K562 (cell line): ENCODE results near the gene LYZL6. TPM values are rescaled to one million over a fixed set of nuclear protein-coding genes. Genes with fewer than 3 reads are reported as not detected.

Experiments
- ATAC-seq: fragments of 200-7000 bp; cut with Tn5 transposase; 3 replicates; pipeline ENCODE4 v1.9.1; 2020; ENCODE audit warnings: moderate library complexity
- BruUV-seq: library from RNA; stranded (reverse); fragments of 400-500 nt; replicated peaks from 2 replicates; lab custom pipeline; 2021; lab: Mats Ljungman, UMichigan
- CTCF ChIA-PET: fragments of 300-600 bp; formaldehyde crosslinking; extraction: SDS; loops from one replicate; lab custom pipeline; 2021; ENCODE audit warnings: low intra/inter-chr PET ratio; lab: Yijun Ruan, JAX
- POLR2A ChIA-PET: fragments of 300-600, 350-650 bp; sonication (Branson Sonifier 250); formaldehyde crosslinking; extraction: SDS; loops from one replicate; lab custom pipeline; 2021; ENCODE audit warnings: antibody characterized with exemption, inconsistent platforms; lab: Yijun Ruan, JAX
- DNase-seq, 4 experiments: peaks; one replicate each; pipeline versions ENCODE4 v3.0.0 to v3.0.0-alpha.2; 2011 to 2018; ENCODE audit warnings: low spot score in 3 of 4, mixed read lengths in 3 of 4; ENCODE audit errors: extremely low read depth in 1 of 4
- FAIRE-seq: peaks from 2 replicates; lab custom pipeline; 2011; peaks lifted over from hg19 to GRCh38; lab: Jason Lieb, UNC
- H2AFZ ChIP-seq: 2 replicates; pipeline ENCODE4 v1.6.0; 2011; ENCODE audit warnings: low read depth, low read length, control low read depth, inconsistent platforms
- H3K27ac ChIP-seq: fragments of 200-600 bp; 3 replicates; pipeline ENCODE4 v1.8.0; 2011; ENCODE audit warnings: low read depth, mild to moderate bottlenecking, control low read depth, inconsistent platforms, low read length, moderate library complexity, mixed read lengths; ENCODE audit errors: extremely low read depth
- H3K27me3 ChIP-seq, 2 experiments: fragments of 300-600 bp in 1 of 2; 2 replicates in 1 of 2; 3 replicates in 1 of 2; pipeline versions ENCODE4 v1.6.0 to v1.8.0; 2011; ENCODE audit warnings: inconsistent platforms in 2 of 2, low read length in 2 of 2, mild to moderate bottlenecking in 1 of 2, mixed read lengths in 1 of 2, moderate library complexity in 1 of 2; ENCODE audit not compliant: control insufficient read depth in 2 of 2, insufficient read depth in 2 of 2
- H3K36me3 ChIP-seq: fragments of 300-600 bp; 3 replicates; pipeline ENCODE4 v1.8.0; 2011; ENCODE audit warnings: mild to moderate bottlenecking, low read length, inconsistent platforms; ENCODE audit not compliant: control insufficient read depth, insufficient read depth
- H3K4me1 ChIP-seq, 2 experiments: fragments of 200-600 bp in 1 of 2; replicated peaks in 1 of 2; 2 replicates in 1 of 2; 3 replicates in 1 of 2; pipeline versions ENCODE4 v1.5.1 to v1.8.0; 2011; ENCODE audit warnings: inconsistent platforms in 2 of 2, low read length in 2 of 2, mild to moderate bottlenecking in 1 of 2, mixed read lengths in 1 of 2, moderate library complexity in 1 of 2; ENCODE audit not compliant: control insufficient read depth in 2 of 2, insufficient read depth in 2 of 2
- H3K4me2 ChIP-seq: 2 replicates; pipeline ENCODE4 v1.6.1; 2011; ENCODE audit warnings: low read length, control low read depth, inconsistent platforms, mixed read lengths; ENCODE audit not compliant: insufficient read depth
- H3K4me3 ChIP-seq: fragments of 200-600 bp; sonication (generic), shearing (Covaris generic); 2 replicates; pipeline ENCODE4 v1.5.1; 2016; ENCODE audit warnings: control low read depth, inconsistent platforms
- H3K79me2 ChIP-seq: fragments of 200-600 bp; 3 replicates; pipeline ENCODE4 v1.8.0; 2011; ENCODE audit warnings: low read length, inconsistent platforms; ENCODE audit not compliant: control insufficient read depth, insufficient read depth
- H3K9ac ChIP-seq, 2 experiments: 2 replicates each; pipeline versions ENCODE4 v1.6.0 to v1.6.1; 2011; ENCODE audit warnings: low read depth in 2 of 2, low read length in 2 of 2, control low read depth in 1 of 2, inconsistent platforms in 1 of 2, mild to moderate bottlenecking in 1 of 2, mixed read lengths in 1 of 2; ENCODE audit not compliant: insufficient read depth in 1 of 2
- H3K9me1 ChIP-seq: one replicate; pipeline ENCODE4 v1.6.0; 2011; ENCODE audit warnings: inconsistent platforms, mild to moderate bottlenecking, low read length, moderate library complexity; ENCODE audit not compliant: control insufficient read depth, insufficient read depth
- H3K9me3 ChIP-seq: replicated peaks from 2 replicates; pipeline ENCODE4 v1.5.1; 2011; ENCODE audit warnings: low read depth, low read length, inconsistent platforms; ENCODE audit not compliant: control insufficient read depth, insufficient read depth
- H4K20me1 ChIP-seq: replicated peaks from 2 replicates; pipeline ENCODE4 v1.6.1; 2011; ENCODE audit warnings: low read length, inconsistent platforms, mixed read lengths; ENCODE audit not compliant: control insufficient read depth, insufficient read depth
- BRD9 ChIP-seq: fragments of 450-650 bp; IDR thresholded peaks from 2 replicates; pipeline ENCODE4 v1.6.1; 2018; ENCODE audit warnings: low read depth; ENCODE audit not compliant: partially characterized antibody
- KDM5B ChIP-seq: fragments of 200-600 bp; sonication (generic); IDR thresholded peaks from 2 replicates; pipeline ENCODE4 v1.6.1; 2012; ENCODE audit warnings: low read depth, mild to moderate bottlenecking, moderate library complexity, low read length, control low read depth, inconsistent platforms; ENCODE audit not compliant: insufficient replicate concordance
- POLR3A ChIP-seq: IDR thresholded peaks from 2 replicates; pipeline ENCODE4 v1.6.1; 2011; ENCODE audit warnings: borderline replicate concordance, mild to moderate bottlenecking, moderate library complexity; ENCODE audit not compliant: insufficient read length, insufficient read depth; ENCODE audit errors: extremely low read depth
- RBM17 ChIP-seq: fragments of 200-400 bp; formaldehyde crosslinking; IDR thresholded peaks from 2 replicates; pipeline ENCODE4 v1.6.1; 2017; ENCODE audit warnings: low read depth, mild to moderate bottlenecking, low read length, borderline replicate concordance
- SAP30 ChIP-seq: fragments of 200-600 bp; sonication (generic); IDR thresholded peaks from 2 replicates; pipeline ENCODE4 v1.6.1; 2012; ENCODE audit warnings: borderline replicate concordance, low read depth, mild to moderate bottlenecking, moderate library complexity, low read length, control low read depth, inconsistent platforms; ENCODE audit not compliant: insufficient read depth, poor library complexity, severe bottlenecking
- XRCC3 ChIP-seq: fragments of 450-650 bp; IDR thresholded peaks from 2 replicates; pipeline ENCODE4 v1.6.1; 2017; ENCODE audit warnings: mild to moderate bottlenecking, moderate library complexity
- ZNF143 ChIP-seq: sonication (generic); formaldehyde crosslinking; IDR thresholded peaks from 2 replicates; pipeline ENCODE4 v1.9.0; 2022; ENCODE audit warnings: mild to moderate bottlenecking, missing genetic modification reagents
- ZNF263 ChIP-seq: sonication (generic); formaldehyde crosslinking; IDR thresholded peaks from 2 replicates; pipeline ENCODE4 v1.8.0; 2022; ENCODE audit warnings: mild to moderate bottlenecking, missing genetic modification reagents, borderline replicate concordance
- ZNF354B ChIP-seq: fragments of 250-450 bp; sonication (Bioruptor Pico); IDR thresholded peaks from 2 replicates; pipeline ENCODE4 v1.4.0; 2020
- WGBS: fragments of 100-300 bp; shearing (Covaris generic); methylation state at CpG from one replicate; pipeline ENCODE4 v1.1.6; 2016; ENCODE audit warnings: low coverage, mixed read lengths; ENCODE audit not compliant: insufficient coverage; ENCODE audit errors: missing lambda C conversion rate; 5-methylcytosine and 5-hydroxymethylcytosine counted together
- in situ Hi-C: fragments of 300-500 bp; cut with MboI; formaldehyde crosslinking; loops from 4 replicates; pipeline ENCODE4 v1.15.0; 2018; ENCODE audit warnings: inconsistent platforms, mixed read lengths
- intact Hi-C: fragments of 100-400 bp; cut with micrococcal nuclease; formaldehyde crosslinking; loops from 2 replicates; pipeline ENCODE4 v1.14.2; 2022
- polyA plus RNA-seq, 8 experiments: library from polyadenylated mRNA; depleted of rRNA in 4 of 8; stranded (reverse) in 5 of 8; unstranded in 3 of 8; fragments of >200 nt; fragmentation: Nextera tagmentation in 2 of 8; fragmentation: Illumina TruSeq in 1 of 8; extraction: Ambion mirVana in 2 of 8; extraction: Trizol in 1 of 8; gene quantifications; 2 replicates each; pipeline versions ENCODE4 v1.2.1 to v1.2.3, GENCODE V29; 2011 to 2014; ENCODE audit warnings: inconsistent platforms in 1 of 8, missing spikeins in 1 of 8
- total RNA-seq, 7 experiments: library from RNA; depleted of rRNA in 6 of 7; stranded (reverse); fragments of >200 nt in 6 of 7; fragmentation: Illumina TruSeq in 2 of 7; extraction: Trizol in 2 of 7; gene quantifications; 2 replicates each; pipeline versions ENCODE4 v1.2.1 to v1.2.3, GENCODE V29; 2011 to 2021; ENCODE audit warnings: low replicate concordance in 1 of 7
- TF ChIP-seq, protein P1 (sequence below): fragments of 250-450 bp; sonication (Bioruptor Pico); IDR thresholded peaks from 2 replicates; pipeline ENCODE4 v1.9.0; 2021; ENCODE audit warnings: mild to moderate bottlenecking, inconsistent platforms
- TF ChIP-seq, protein P2 (sequence below): fragments of 250-450 bp; sonication (Bioruptor Pico); IDR thresholded peaks from 2 replicates; pipeline ENCODE4 v1.5.0; 2021
- TF ChIP-seq, protein P3 (sequence below), 2 experiments: fragments of 200-800 bp in 1 of 2; sonication (Bioruptor generic) in 1 of 2; sonication (generic) in 1 of 2; formaldehyde crosslinking in 1 of 2; IDR thresholded peaks in 1 of 2; conservative IDR thresholded peaks in 1 of 2; 2 replicates each; pipeline versions ENCODE4 v1.5.0 to v1.6.1; 2016 to 2020; ENCODE audit warnings: missing compliant biosample characterization in 1 of 2, missing genetic modification characterization in 1 of 2, missing genetic modification reagents in 1 of 2
- TF ChIP-seq, protein P4 (sequence below): sonication (generic); formaldehyde crosslinking; IDR thresholded peaks from 2 replicates; pipeline ENCODE4 v1.8.1; 2022; ENCODE audit warnings: missing genetic modification reagents
- TF ChIP-seq, protein P5 (sequence below), 2 experiments: fragments of 450-650 bp; conservative IDR thresholded peaks; 2 replicates each; pipeline ENCODE4 v1.6.1; 2017; ENCODE audit warnings: mild to moderate bottlenecking in 2 of 2, moderate library complexity in 2 of 2

Gene LYZL6
- total and polyA plus RNA-seq, 9 of the 15 experiments (the other 6 are each of a cell fraction or from before 2014, with no cell fraction given): not detected

DNA sequence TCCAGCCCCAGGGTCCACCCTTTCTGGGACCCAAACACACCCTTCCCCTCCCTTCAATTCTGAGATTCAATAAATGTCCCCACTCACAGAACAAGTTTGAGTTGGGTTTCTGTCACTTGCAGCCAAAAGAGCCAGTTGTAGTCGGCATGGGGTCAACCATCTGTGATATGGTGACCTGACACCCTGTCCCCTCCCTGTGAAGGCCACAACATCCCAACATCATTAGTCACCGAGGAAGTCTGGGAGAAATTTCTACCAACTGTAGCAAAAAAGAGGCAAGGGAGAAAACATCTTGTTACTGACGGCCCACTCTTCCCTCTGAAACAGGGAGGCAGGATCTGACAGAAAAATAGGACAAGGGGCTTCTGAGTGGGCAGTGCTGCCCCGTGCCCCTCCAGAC, 638 bp upstream of the LYZL6 start:
- no peak overlapping the region for H3K4me2 ChIP-seq
- FAIRE-seq: no peak
- no peaks in the 10 kb centered on the region for H3K27me3 ChIP-seq
- H3K79me2 ChIP-seq: no peaks in the 10 kb centered on the region
- in situ Hi-C loops: no loop called here
- H4K20me1 ChIP-seq: no peaks in the 10 kb centered on the region
- peaks cover 7 to 18% of the 10 kb centered on the region in 2 experiments; a peak in 3 of 5 replicates for H3K4me1 ChIP-seq
- WGBS: 38% methylated on average over 3 of the region's 4 CpGs
- no peaks in the 10 kb centered on the region for H3K9me3 ChIP-seq
- POLR2A ChIA-PET: interaction anchor here (1.2 to 1.3 kb wide), 2 partner anchors 9 to 13 kb away, joined by 4 to 6 read pairs; no protein-coding TSS in a partner anchor
- intact Hi-C loops: loop anchor here (5.0 to 10.0 kb wide), 2 partner anchors 97 to 179 kb away; partner anchors contain the start of gene C17orf50
- no TSS peak for BruUV-seq
- H3K4me3 ChIP-seq: no peak overlapping the region
- no peak overlapping the region for H2AFZ ChIP-seq
- H3K9ac ChIP-seq: no peak overlapping the region
- CTCF ChIA-PET: no interaction called here
- no peak overlapping the region for H3K27ac ChIP-seq
- DNase-seq: no peak
- no peak for ATAC-seq
- H3K9me1 ChIP-seq: peaks cover 3% of the 10 kb centered on the region
- H3K36me3 ChIP-seq: no peaks in the 10 kb centered on the region
- TF ChIP-seq, protein P1, sequence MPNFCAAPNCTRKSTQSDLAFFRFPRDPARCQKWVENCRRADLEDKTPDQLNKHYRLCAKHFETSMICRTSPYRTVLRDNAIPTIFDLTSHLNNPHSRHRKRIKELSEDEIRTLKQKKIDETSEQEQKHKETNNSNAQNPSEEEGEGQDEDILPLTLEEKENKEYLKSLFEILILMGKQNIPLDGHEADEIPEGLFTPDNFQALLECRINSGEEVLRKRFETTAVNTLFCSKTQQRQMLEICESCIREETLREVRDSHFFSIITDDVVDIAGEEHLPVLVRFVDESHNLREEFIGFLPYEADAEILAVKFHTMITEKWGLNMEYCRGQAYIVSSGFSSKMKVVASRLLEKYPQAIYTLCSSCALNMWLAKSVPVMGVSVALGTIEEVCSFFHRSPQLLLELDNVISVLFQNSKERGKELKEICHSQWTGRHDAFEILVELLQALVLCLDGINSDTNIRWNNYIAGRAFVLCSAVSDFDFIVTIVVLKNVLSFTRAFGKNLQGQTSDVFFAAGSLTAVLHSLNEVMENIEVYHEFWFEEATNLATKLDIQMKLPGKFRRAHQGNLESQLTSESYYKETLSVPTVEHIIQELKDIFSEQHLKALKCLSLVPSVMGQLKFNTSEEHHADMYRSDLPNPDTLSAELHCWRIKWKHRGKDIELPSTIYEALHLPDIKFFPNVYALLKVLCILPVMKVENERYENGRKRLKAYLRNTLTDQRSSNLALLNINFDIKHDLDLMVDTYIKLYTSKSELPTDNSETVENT: no peak
- no peak for TF ChIP-seq XRCC3
- TF ChIP-seq, protein P2, sequence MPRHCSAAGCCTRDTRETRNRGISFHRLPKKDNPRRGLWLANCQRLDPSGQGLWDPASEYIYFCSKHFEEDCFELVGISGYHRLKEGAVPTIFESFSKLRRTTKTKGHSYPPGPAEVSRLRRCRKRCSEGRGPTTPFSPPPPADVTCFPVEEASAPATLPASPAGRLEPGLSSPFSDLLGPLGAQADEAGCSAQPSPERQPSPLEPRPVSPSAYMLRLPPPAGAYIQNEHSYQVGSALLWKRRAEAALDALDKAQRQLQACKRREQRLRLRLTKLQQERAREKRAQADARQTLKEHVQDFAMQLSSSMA (CRISPR knock-in tag): no peak
- TF ChIP-seq ZNF143 (CRISPR knock-in tag): no peak
- TF ChIP-seq, protein P3, sequence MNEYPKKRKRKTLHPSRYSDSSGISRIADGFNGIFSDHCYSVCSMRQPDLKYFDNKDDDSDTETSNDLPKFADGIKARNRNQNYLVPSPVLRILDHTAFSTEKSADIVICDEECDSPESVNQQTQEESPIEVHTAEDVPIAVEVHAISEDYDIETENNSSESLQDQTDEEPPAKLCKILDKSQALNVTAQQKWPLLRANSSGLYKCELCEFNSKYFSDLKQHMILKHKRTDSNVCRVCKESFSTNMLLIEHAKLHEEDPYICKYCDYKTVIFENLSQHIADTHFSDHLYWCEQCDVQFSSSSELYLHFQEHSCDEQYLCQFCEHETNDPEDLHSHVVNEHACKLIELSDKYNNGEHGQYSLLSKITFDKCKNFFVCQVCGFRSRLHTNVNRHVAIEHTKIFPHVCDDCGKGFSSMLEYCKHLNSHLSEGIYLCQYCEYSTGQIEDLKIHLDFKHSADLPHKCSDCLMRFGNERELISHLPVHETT (CRISPR knock-in tag; conservative IDR thresholded peaks at IDR 0.05 in 1 of 2, IDR thresholded peaks at IDR 0.05 in 1 of 2): no peak
- TF ChIP-seq, protein P4, sequence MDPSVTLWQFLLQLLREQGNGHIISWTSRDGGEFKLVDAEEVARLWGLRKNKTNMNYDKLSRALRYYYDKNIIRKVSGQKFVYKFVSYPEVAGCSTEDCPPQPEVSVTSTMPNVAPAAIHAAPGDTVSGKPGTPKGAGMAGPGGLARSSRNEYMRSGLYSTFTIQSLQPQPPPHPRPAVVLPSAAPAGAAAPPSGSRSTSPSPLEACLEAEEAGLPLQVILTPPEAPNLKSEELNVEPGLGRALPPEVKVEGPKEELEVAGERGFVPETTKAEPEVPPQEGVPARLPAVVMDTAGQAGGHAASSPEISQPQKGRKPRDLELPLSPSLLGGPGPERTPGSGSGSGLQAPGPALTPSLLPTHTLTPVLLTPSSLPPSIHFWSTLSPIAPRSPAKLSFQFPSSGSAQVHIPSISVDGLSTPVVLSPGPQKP (CRISPR knock-in tag): no peak
- TF ChIP-seq, protein P5, sequence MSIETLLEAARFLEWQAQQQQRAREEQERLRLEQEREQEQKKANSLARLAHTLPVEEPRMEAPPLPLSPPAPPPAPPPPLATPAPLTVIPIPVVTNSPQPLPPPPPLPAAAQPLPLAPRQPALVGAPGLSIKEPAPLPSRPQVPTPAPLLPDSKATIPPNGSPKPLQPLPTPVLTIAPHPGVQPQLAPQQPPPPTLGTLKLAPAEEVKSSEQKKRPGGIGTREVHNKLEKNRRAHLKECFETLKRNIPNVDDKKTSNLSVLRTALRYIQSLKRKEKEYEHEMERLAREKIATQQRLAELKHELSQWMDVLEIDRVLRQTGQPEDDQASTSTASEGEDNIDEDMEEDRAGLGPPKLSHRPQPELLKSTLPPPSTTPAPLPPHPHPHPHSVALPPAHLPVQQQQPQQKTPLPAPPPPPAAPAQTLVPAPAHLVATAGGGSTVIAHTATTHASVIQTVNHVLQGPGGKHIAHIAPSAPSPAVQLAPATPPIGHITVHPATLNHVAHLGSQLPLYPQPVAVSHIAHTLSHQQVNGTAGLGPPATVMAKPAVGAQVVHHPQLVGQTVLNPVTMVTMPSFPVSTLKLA (conservative IDR thresholded peaks at IDR 0.05): no peak
- no peak for TF ChIP-seq RBM17
- no peak for TF ChIP-seq POLR3A
- TF ChIP-seq ZNF354B (CRISPR knock-in tag): no peak
- no peak for TF ChIP-seq KDM5B
- TF ChIP-seq BRD9: no peak
- no peak for TF ChIP-seq SAP30
- no peak for TF ChIP-seq ZNF263
